ENCODE results near the gene AURKA.
"Not testable (repeated sequence)": the region's sequence is repeated elsewhere in the genome, so short reads cannot be mapped to it uniquely, and the experiment has no call there.

Gene AURKA

DNA sequence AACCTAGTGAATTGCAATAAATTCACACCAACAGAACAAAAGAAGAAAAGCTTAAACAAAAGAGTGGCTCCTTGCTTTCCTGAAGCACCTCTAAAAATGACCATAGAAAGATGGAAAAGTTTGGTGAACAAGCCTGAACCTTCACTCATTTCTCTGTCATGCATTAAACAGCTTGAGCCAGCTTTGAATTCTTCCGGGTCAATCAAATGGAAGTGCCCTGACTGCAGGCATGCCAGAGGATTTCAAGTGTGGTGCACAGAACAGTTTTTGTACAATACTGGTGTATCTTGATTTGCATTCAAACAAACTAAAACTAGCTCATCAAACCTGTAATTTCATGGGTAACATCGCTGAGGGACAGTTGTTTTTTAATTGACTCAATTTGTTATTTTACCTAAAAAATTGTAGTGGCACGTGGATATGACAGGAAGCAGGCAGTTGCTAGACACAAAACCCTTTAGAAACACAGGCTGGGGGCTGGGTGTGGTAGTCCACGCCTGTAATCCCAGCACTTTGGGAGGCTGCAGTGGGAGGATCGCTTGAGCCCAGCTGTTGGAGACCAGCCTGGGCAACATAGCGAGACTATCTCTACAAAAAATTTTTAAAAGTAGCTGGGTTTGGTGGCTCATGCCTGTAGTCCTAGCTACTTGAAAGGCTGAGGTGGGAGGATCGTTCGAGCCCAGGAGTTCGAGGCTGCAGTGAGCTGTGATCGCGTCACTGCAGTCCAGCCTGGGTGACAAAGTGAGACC is 29.1 kb upstream of the AURKA start:
- no peak for DNase-seq

DNA sequence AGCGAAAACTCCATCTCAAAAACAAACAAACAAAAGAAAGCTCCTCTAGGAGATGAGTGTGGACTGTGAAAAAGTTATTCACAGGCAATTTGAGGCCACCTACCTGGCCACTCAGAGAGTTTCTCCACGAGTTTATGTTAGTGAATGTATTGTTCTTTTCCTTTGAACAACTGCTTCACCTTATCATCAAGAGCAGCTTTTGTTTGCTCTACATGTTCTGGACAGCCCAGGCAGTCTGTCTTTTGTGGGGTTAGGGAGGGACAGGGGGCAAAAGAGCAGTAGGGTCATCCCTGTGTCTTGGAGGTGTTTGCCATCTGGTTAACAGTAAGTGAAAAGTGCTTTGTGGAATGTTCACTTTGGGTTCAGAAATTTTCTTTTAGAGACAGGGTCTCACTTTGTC is 28.0 kb upstream of the AURKA start:
- DNase-seq = no peak

DNA sequence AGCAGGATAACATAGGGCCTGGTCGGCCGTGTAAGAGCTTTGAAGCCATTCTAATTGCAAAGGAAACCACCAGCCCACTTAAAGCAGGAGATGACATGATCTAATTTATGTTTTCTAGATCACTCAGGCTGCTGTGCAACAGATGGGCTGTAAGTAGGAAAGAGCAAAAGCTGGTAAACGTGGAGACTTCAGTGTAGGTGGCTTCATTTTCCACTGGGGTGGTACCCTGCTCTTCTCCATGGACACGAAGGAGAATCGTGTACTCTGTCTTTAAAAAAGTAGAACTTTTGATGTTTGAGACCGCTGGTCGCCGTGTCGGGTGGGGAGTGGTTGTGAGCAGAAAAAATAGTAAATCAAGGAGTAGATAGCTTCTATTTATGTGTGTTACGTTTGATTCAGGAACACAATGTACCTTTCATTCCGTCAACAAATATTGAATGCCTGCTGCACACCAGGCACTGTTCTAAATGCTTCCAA is 26.4 kb upstream of the AURKA start:
- DNase-seq = no peak

DNA sequence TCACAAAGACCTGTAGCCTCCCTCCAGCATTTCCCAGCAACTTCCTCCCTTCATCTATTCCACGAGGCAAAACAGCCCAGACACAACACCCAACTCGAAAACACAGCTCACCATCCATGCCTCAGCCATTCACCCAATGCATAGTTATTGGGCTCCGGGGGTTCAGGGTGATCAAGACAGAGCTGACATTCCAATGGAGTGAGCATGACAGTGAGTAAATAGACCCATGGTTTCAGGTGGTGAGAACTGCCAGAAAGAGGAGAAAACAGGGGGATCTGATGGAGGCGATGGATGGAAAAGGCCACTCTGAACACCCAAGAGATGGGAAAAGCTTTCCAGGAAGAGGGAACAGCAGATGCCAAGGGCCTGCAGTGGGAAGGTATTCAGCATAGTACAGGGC is 25.9 kb upstream of the AURKA start:
- no peak for DNase-seq

DNA sequence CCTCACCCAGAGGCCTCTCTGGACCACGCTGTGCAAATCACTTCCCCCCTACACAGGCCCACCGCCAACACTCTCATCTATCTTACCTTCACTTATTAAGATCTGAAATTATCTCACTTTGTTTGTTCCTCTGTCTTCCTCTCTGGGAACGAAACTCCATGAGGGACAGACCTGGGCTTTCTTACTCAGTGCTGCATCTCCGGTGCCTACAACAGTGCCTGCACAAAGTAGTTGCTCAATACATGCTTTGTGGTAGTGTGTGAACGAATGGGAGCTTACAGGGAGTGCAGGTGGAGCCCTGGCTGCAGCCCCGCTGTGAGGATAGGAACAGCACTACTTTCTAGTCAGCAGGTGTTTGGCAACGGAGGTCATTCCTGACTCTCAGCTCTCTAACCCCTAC is 25.4 kb upstream of the AURKA start:
- no peak for DNase-seq

DNA sequence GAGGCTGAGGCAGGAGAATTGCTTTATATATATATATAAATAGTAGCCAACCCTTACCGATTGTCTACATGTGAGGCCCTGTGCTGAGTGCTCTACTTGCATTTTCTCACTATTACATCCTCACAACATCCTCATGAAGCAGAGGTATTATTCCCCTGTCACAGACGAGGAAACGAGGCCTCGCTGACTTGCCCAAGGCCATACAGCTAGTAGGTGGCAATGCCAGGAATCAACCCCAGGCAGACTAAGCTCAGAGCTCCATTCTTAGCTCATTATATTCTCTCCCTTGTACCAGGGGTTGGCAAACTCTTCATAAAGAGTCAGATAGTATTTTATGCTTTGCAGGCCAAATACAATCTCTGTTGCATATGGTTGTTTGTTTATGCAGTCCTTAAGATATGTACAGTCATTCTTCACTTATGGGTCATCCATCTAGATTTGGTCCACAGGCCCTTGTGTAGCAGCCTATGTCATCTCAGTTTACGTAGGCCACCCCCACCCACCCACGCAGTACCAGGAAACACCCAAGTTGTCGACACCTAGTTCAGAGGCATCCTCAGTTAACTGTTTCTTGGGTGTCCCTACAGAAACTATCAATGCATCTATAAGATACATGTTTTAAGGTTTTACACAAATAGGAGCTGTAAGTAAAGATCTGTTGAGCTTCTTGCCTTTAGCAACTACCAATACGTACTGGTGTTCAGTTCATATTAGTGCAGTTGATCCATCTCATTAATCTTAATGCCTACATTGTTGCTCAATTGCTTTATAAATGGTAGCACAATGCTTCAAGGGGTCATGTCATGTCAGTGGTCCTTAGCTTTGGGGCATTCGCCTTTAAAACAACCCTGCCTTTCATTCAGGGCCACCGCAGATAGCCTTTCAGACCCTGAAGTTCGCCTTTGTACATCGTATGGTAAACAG is 23.1 kb upstream of the AURKA start:
- DNase-seq = peak; percentile 63

DNA sequence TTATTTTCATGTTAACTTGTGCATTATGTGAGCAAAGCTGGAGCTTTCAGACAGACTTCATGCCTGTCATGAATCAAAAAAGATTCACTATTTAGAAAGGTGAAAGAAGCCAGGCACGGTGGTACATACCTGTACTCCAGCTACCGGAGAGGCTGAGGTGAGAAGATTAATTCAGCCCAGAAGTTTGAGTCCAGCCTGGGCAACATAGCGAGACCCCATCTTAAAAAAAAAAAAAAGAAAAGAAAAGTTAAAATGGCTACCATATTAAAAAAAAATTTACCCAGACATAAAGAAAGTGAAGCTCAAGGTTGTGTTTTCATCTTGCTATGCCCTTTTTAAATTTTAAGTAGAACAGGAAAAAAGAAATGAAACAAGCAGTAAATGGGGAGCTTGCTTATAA is 20.9 kb upstream of the AURKA start:
- no peak for DNase-seq

DNA sequence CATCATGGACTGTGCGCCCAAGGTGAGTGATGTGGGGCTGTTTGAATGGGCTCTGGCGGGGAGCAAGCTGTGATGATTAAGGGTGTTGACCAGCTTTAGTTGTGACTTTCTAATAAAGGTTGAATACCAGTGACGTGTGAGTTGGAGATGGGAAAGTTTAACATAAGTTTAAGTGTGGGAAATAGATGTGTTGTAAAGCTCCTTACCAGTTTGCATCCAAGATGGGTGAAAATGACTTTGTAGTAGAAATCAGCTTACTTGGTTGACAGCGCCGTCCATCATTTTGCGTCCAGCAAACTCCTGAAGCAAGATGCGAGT is 20.4 kb upstream of the AURKA start:
- DNase-seq = peak; percentile 28

DNA sequence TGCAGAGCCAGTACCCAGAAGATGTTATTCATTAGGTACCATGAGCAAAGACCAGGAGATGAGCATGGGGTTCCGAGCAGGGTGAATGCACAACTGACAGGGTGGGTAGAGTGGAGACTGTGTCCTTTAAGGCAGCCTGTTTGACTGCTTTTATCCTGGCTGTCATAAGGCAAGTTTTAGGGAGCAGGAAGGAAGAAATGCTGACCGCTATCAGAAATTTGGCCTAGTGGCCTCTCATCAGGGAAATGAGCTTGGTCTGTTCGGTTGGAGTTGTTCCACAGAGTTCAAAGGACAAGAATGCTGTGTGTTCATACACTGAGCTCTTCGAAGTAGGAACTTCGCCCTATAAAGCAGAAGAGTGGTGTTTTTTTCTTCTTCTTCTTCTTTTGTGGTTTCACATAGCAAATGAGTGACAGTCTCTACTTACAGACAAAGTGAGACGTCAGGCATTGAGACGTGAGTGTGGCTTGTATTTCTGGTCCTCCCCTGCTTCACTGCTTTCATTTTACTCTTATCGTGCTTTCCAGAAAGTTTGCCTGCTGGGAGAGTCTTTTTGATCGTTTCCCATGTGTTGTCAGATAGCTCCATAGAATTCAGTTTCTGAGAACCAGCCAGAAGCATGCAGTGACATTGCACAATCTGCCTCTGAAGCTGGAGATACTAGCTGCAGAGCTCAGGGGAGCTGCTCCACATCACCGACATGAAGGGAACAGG is 19.9 kb upstream of the AURKA start, which contains the start of gene CASS4:
TSS of gene CASS4 (plus strand) at position 502 of the 714 bp plus-strand sequence. CDS start at position 701, 199 bp downstream.
- no peak for DNase-seq

DNA sequence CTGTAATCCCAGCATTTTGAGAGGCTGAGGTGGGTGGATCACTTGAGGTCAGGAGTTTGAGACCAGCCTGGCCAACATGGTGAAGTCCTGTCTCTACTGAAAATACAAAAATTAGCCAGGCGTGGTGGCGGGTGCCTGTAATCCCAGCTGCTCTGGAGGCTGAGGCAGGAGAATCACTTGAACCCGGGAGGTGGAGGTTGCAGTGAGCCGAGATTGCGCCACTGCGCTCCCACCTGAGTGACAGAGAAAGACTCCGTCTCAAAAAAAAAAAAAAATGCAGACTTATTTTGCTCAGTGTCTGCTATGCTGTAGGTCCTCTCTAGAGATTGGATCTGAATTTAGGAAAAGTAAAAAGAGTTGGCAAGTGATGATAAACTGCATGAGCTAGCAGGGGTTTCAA is 19.3 kb upstream of the AURKA start:
- not testable (repeated sequence) for DNase-seq

DNA sequence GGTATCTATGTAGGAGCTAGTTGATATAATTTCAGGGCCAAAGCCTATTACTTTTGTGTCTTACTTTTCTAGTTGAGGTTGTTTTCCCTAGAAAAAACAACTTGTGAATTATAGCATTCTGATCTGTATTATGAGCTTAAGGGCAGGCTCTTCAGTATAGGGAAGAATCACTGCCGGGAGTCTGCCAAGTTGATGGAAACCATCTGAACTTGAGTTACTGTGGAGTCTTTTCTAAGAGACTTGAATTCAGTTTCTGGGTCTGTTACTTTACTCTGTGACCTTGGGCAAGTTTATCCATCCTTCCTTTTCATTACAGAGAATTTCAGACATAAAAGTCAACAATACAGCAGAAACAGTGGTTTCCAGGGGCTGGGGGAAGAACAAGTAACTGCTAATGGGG is 17.9 kb upstream of the AURKA start:
- no peak for DNase-seq

DNA sequence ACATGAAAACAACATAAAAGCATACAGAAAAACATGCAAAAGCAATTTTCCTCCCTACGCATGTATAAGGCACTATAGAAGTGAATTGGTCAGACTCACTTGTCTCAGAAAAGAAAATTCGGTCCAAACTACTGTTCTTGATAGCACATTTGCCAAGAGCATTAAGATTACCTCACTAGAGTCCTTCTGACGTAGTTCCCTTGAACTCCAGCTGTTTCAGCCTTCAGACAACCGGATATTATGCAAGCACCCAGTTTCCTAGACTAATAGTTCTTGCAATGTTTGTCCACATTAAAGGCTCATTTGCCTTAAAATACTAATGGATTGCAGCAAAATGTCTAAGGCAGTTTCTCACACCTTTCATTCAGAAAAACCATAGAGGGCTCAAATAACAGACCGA is 17.5 kb upstream of the AURKA start:
- DNase-seq = no peak

DNA sequence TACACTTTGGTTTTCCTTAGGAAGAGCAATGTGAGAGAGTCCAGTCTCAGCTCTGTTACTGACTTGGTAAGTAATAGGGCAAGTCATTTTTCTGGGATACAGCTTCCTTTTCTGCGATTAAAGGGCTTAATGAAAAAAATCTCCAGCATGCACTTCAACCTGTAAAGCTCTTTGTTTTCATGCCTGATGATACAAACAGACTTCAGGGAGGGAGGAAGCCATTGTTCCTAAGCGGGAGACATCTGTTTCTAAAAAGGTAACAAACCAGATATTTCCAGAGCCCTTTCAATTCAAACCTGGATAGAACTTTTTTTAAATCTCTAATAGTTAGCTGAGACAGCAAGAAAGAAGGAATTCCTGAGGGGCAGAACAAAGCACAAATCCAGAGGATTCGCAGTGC is 14.9 kb upstream of the AURKA start:
- no peak for DNase-seq

DNA sequence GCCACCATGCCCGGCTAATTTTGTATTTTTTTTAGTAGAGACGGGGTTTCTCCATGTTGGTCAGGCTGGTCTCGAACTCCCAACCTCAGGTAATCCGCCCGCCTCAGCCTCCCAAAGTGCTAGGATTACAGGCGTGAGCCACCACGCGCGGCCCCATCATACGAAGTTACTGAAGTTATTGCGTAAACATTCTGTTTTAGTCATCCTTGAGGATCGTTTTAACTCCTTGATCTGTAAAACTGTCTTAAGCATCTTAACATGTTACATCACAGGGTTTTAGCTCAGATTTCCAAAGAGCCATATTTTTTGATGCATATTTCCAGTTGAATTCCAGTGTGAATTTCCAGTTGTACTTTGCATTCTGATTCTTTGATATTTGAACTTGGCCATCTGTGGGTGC is 13.3 kb upstream of the AURKA start:
- not testable (repeated sequence) for DNase-seq

DNA sequence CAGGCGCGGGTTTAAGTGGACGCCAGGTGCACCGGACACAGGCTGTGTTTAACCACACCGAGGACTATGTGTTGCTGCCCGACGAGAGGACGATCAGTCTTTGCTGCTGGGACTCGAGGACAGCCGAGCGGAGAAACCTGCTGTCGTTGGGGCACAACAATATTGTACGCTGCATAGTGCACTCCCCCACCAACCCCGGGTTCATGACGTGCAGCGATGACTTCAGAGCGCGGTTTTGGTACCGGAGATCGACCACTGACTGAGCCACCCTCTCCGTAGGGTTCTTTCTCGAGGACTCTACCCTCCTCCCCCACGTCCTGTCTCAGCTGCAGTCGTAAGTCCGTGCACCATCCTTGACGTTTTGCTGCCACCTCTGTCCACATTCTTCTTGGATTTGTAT is 11.4 kb upstream of the AURKA start:
- no peak for DNase-seq

DNA sequence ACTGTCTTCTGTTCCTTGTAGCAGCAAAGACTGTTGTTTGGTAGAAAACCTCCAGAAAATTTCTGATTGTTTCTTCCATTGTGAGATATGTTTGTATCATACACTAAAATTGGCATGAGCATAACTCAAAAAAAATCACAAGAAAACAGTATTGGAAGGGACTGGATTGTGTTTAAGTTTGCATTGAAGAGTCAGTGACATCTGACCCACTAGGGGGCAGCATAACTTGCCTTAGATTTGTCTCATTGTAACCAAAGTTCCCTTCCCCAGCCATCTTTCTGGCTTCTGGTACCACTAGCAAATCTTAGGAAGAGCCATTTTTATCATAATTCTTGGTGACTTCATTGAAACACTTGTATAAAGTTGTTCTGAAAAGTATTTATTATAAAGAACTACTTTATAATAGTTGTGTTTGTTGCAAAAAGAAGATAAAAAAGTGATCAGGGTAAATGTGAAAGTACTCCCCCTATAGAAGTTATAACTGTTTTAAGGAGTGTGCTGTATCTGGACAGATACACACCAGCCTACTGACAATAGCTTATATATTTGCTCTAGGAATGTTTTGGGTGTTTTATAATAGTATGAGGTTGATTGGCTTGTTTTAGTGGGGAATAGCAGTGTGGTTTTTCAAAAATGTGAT is 8.1 kb upstream of the AURKA start:
- peak; percentile 59 for DNase-seq

DNA sequence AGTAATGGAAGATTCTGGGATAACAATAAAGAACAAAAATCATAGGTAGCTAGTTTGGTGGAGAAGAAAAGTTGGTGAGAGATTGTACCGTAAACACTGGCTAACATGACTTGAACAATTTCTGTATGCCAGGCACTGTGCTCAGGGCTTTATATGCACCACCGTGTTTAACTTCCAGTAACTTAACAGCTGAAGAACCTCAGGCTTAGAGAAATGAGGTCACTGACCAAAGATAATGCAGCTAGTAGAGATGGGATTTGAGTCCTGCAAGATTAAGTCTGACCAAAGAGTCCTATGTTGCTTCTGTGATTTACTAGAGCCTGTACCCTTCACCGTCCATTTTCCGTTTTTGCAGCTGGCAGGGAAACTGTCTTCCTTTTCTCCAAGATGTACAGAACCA is 3.2 kb upstream of the AURKA start:
- DNase-seq = no peak

DNA sequence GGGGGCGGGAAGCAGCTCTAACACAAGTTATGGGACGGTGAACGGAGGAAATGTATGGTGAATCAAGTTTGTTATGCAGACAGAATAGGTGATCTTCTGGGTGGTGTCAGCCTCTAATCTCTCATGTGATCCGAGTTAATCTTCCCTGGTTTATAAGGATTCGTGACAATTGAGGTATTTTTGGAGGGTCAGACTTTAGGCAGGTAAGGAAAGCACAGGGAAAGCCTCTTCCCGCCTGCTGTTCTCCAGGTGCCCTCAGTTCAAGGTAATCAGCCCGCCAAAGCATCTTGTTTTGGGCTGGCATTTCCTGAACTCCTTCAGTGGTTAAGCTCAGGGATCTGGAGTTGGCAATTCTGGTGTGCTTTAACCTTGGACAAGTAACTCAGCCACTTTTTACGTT is 1.6 kb upstream of the AURKA start:
- DNase-seq = no peak

DNA sequence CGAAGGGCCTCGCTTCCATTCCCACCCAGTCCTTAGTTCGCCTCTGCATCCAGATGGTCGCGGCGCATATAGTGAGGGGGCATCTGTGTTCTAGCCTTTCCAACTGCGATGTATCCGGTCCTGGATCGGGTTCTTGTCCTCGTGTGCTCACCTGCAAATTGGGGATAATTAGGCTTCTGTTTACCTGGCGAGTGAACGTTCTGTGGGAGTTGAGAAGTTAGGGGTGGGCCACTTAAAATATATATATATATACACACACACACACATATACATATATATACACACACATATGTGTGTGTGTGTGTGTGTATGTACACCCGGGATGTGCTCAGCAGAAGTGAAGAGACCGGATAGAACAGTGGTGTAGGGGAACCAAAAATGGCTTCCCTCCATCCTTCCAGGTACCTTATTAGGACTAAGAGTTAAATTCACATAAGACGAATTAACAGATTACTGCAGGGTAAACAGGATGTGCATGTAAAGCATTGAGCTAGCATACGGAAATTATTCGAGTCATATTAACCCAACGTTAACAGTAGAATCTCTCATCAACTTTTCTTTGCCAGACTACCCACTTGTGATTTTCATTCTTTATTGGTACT is 967 bp upstream of the AURKA start:
- no peak for DNase-seq

DNA sequence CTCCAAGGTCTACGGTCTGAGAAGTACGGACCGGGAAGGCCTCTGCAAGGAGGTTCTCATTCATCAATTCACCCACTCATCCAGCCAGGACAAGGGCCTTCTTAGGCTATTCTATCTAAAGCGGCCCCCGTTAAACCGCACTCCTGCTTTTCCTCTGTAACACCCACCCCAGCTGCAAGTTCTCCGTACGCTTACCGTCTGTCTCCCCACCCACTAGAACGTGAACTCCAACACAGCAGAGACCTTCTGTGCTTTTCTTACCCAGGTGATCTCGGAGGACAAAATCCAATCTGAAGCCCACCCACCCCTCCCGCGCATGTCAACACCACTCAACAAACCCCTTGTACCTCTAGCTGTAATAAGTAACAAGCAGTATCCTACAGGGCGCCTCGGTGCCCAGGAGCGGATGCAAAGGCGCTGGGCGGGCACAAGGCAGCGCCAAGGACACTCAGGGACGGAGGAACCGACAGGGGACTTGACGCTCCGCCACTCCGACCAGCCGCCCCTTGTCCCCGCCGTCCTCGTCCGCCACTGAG is 351 bp downstream of the AURKA start:
- no peak for DNase-seq

DNA sequence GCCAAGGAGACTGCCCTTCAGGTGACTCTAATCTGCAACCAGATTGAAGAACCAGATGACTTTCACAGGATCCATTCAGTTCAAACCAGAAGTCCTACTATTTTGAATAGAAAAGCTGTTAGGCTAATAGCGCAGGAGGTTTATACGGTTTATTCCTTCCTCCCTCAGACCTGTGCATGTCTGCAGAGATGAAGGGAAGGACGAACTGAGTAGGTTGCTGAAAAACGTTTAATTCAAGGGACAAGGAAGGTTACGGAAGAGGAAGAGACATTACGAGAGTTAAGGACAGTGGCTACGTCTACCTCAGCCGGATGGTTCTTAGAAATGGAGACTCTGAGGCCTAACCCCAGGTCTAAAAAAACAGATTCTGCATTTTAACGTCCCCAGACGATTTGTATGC is 978 bp downstream of the AURKA start:
- no peak for DNase-seq

DNA sequence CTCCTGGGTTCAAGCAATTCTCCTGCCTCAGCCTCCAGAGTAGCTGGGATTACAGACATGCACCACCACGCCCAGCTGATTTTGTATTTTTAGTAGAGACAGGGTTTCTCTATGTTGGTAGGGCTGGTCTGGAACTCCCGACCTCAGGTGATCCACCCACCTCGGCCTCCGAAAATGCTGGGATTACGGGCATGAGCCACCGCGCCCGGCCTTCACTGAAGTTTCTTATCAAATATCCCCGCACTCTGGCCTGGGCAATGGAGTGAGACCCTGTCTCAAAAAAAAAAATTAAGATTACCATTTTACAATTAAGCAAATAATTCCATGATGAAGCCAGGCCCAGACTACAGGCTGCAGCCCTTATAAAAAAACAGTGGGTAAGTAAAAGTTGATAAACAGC is 1.6 kb downstream of the AURKA start:
- not testable (repeated sequence) for DNase-seq
